Calu3 (cell line): Measurements from ENCODE around the gene ZC3H6. TPM values are rescaled to one million over a fixed set of nuclear protein-coding genes. Genes with fewer than 3 reads are reported as not detected.
A peak's percentile ranks its signal among the peaks of the same experiment; 100 is the strongest.
"Not testable (repeated sequence)": the region's sequence is repeated elsewhere in the genome, so short reads cannot be mapped to it uniquely, and the experiment has no call there.

Source experiments
- BruUV-seq: library from RNA; stranded (reverse); fragments of 400-500 nt; replicated peaks from 2 replicates; lab custom pipeline; 2021; lab: Mats Ljungman, UMichigan
- CTCF ChIA-PET: fragments of 300-600 bp; sonication (Branson Sonifier 250); formaldehyde crosslinking; loops from one replicate; lab custom pipeline; 2022; ENCODE audit warnings: antibody characterized with exemption; lab: Charles Lee
- DNase-seq: peaks from one replicate; pipeline ENCODE4 v3.0.0; 2022
- H3K27ac Mint-ChIP-seq: one replicate; pipeline ENCODE4 v1.8.0; 2022; ENCODE audit warnings: mixed read lengths; ENCODE audit not compliant: unreplicated experiment
- H3K27me3 Mint-ChIP-seq: one replicate; pipeline ENCODE4 v1.8.0; 2022; ENCODE audit warnings: mixed read lengths; ENCODE audit not compliant: unreplicated experiment
- H3K36me3 Mint-ChIP-seq: one replicate; pipeline ENCODE4 v1.8.0; 2022; ENCODE audit warnings: mild to moderate bottlenecking, moderate library complexity, mixed read lengths; ENCODE audit not compliant: insufficient read depth, unreplicated experiment
- H3K4me1 Mint-ChIP-seq: one replicate; pipeline ENCODE4 v1.8.0; 2022; ENCODE audit warnings: mild to moderate bottlenecking, low read depth, mixed read lengths; ENCODE audit not compliant: unreplicated experiment
- H3K4me3 Mint-ChIP-seq: one replicate; pipeline ENCODE4 v1.8.0; 2022; ENCODE audit warnings: mild to moderate bottlenecking, low read depth, moderate library complexity, mixed read lengths; ENCODE audit not compliant: unreplicated experiment
- H3K9me3 Mint-ChIP-seq: one replicate; pipeline ENCODE4 v1.8.0; 2022; ENCODE audit warnings: low read depth, mixed read lengths; ENCODE audit not compliant: unreplicated experiment
- intact Hi-C: fragments of 100-400 bp; cut with micrococcal nuclease; formaldehyde crosslinking; loops from one replicate; pipeline ENCODE4 v1.10.0; 2022; ENCODE audit not compliant: unreplicated experiment
- total RNA-seq: library from RNA; stranded (reverse); gene quantifications from 2 replicates; pipeline ENCODE4 v1.2.3, GENCODE V29; 2022
- TF ChIP-seq, protein P1 (sequence below): fragments of 200-600 bp; IDR thresholded peaks from one replicate; pipeline ENCODE4 v1.8.0; 2022; ENCODE audit warnings: antibody characterized with exemption; ENCODE audit not compliant: unreplicated experiment

Gene ZC3H6
- total RNA-seq, 1 experiment from 2014 or later: 4.4 TPM

DNA sequence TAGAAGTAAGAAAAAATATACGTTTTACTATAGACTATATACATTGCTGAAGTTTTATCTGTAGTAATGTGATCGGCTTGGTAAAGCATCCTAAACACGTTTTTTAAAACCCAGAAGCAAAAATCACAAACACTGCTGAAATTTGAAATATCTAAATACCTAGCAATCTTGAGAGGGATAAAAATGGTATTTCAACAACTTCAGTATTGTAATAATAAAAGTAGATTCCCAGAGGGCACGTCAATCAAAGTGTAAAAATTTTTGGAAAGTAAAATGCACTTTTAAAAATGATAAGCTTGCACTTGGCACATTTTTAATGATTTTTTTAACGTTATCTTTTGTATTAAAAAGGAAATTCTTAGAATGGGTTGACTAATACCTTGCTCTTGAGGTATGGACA, 1.6 kb downstream of the ZC3H6 start:
- CTCF ChIA-PET: no interaction called here
- no peak overlapping the region for H3K4me3 Mint-ChIP-seq
- H3K27ac Mint-ChIP-seq: no peak overlapping the region
- no peaks in the 10 kb centered on the region for H3K27me3 Mint-ChIP-seq
- TSS peak; percentile 50 for BruUV-seq
- no peaks in the 10 kb centered on the region for H3K4me1 Mint-ChIP-seq
- intact Hi-C loops: no loop called here
- H3K36me3 Mint-ChIP-seq: peaks cover 22% of the 10 kb centered on the region
- TF ChIP-seq, protein P1, sequence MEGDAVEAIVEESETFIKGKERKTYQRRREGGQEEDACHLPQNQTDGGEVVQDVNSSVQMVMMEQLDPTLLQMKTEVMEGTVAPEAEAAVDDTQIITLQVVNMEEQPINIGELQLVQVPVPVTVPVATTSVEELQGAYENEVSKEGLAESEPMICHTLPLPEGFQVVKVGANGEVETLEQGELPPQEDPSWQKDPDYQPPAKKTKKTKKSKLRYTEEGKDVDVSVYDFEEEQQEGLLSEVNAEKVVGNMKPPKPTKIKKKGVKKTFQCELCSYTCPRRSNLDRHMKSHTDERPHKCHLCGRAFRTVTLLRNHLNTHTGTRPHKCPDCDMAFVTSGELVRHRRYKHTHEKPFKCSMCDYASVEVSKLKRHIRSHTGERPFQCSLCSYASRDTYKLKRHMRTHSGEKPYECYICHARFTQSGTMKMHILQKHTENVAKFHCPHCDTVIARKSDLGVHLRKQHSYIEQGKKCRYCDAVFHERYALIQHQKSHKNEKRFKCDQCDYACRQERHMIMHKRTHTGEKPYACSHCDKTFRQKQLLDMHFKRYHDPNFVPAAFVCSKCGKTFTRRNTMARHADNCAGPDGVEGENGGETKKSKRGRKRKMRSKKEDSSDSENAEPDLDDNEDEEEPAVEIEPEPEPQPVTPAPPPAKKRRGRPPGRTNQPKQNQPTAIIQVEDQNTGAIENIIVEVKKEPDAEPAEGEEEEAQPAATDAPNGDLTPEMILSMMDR: no peak
- DNase-seq: no peak
- H3K9me3 Mint-ChIP-seq: no peaks in the 10 kb centered on the region

DNA sequence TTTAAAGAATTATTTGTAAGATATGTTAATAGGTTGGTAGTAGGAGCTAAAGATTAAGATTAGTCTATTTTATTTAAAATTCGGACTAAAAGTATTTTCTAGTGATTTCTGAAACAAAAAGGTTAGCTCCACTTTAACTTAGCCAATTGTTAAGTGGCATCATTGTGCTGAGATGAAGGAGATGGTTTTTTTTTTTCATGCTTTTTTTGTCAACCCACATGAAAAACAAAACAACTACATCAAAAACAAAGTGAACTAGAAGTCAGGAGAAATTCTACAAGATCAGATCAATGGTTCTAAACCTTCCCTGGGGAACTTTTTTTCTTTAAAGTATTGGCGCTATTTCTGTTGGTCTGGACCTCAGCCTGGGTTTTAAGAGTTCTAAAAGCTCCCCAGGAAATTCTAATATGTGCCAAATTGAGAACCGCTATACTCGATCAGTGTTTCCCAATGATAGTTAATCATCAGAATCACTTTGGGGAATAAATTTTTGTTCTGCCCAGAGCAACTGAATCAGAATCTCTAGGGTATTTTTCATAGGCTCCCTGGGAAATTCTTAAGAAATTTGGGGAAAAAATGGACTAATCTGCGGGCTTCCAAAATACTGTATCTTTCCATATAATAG, 2.3 kb downstream of the ZC3H6 start:
- intact Hi-C loops: no loop called here
- H3K9me3 Mint-ChIP-seq: no peaks in the 10 kb centered on the region
- DNase-seq: no peak
- H3K27me3 Mint-ChIP-seq: no peaks in the 10 kb centered on the region
- TF ChIP-seq, protein P1: no peak
- H3K4me1 Mint-ChIP-seq: peaks cover 2% of the 10 kb centered on the region
- H3K27ac Mint-ChIP-seq: no peak overlapping the region
- H3K4me3 Mint-ChIP-seq: no peak overlapping the region
- H3K36me3 Mint-ChIP-seq: peaks cover 22% of the 10 kb centered on the region
- BruUV-seq: no TSS peak
- CTCF ChIA-PET: no interaction called here

DNA sequence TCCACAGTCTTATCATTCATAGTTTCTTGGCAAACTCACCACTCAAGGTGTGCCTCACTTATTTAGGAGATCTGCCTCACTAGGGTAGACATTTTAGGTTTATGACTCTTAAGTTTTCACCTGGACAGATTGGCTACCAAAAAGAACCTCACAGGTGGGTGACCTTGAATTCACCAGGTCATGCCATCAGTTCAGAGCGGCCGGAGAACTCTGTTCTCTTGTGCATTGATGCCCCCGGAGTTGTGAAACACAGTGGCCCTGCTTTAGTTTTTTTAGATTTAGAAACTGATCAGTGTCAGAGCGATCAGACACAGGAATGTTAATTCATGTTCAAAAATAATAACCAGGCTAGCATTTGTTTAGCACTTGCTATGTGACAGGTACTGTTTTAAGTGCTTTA, 6.7 kb downstream of the ZC3H6 start:
- peaks cover 12% of the 10 kb centered on the region for H3K4me1 Mint-ChIP-seq
- H3K36me3 Mint-ChIP-seq, BruUV-seq, CTCF ChIA-PET, H3K27me3 Mint-ChIP-seq, H3K27ac Mint-ChIP-seq, H3K9me3 Mint-ChIP-seq, DNase-seq, intact Hi-C loops, H3K4me3 Mint-ChIP-seq: not testable (repeated sequence)

DNA sequence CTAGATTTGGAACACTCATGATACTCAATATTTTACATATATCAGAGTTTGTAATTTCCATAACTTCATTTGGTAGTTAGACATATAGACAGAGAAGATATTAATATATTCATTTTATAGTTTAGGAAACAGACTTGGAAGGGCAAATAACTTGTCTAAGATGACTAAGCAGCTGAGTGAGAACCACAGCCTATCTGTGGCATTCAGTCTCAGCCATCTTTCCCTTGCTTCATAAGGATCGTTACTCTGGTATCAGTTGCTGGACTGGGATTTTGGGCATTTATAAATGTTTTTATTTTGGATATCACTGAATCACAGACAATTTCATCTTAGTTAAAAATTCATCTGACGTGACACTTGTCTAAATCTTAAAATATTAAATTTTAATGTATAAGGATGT, 8.1 kb downstream of the ZC3H6 start:
- DNase-seq, intact Hi-C loops, H3K36me3 Mint-ChIP-seq, CTCF ChIA-PET, H3K4me3 Mint-ChIP-seq, H3K27me3 Mint-ChIP-seq, BruUV-seq, H3K27ac Mint-ChIP-seq, H3K9me3 Mint-ChIP-seq: not testable (repeated sequence)
- H3K4me1 Mint-ChIP-seq: peaks cover 12% of the 10 kb centered on the region

DNA sequence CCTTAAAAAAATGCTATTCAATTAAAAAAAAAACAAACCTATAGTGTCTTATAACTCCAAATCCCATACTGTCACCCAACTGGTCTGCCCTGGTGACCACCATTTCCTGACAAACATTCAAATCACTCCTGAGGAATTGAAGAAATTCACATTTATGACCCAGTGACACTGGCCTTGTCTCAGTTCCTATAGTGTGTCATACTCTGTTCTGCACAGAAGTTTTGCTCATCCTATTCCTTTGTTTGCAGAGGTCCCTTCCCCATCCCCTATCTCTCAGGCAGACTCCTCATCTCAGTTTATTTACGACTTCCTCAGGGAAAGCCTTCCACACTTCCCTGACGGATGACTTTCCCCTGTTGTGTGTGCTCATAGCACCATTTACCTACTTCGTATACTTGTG, 14.7 kb downstream of the ZC3H6 start:
- H3K36me3 Mint-ChIP-seq: no peaks in the 10 kb centered on the region
- intact Hi-C loops: no loop called here
- no peak overlapping the region for H3K27ac Mint-ChIP-seq
- H3K9me3 Mint-ChIP-seq: no peaks in the 10 kb centered on the region
- DNase-seq: no peak
- CTCF ChIA-PET: no interaction called here
- no TSS peak for BruUV-seq
- no peaks in the 10 kb centered on the region for H3K4me1 Mint-ChIP-seq
- no peak overlapping the region for H3K4me3 Mint-ChIP-seq
- TF ChIP-seq, protein P1: no peak
- no peaks in the 10 kb centered on the region for H3K27me3 Mint-ChIP-seq
